ENCODE data around the gene ARID1B.

- TF ChIP-seq ZBTB1 (CRISPR knock-in tag; IDR thresholded peaks at IDR 0.05; ENCODE audit: borderline replicate concordance): no peak
- TF ChIP-seq CTCF (CRISPR knock-in tag; IDR thresholded peaks at IDR 0.05): no peak
- TF ChIP-seq RFX1 (IDR thresholded peaks at IDR 0.05): no peak
- no peak for TF ChIP-seq E2F1 (CRISPR knock-in tag; IDR thresholded peaks at IDR 0.05)
- TF ChIP-seq SMC3 (IDR thresholded peaks at IDR 0.05; ENCODE audit: low read length): no peak
- no peak for TF ChIP-seq THAP11 (CRISPR knock-in tag; IDR thresholded peaks at IDR 0.05)
- no peak for TF ChIP-seq TEAD3 (CRISPR knock-in tag; optimal IDR thresholded peaks at IDR 0.05; ENCODE audit: borderline replicate concordance)
- no peak for TF ChIP-seq SMAD1 (CRISPR knock-in tag; IDR thresholded peaks at IDR 0.05; ENCODE audit: borderline replicate concordance, low read depth)
- TF ChIP-seq POGZ (CRISPR knock-in tag; IDR thresholded peaks at IDR 0.05): no peak
- no peak for TF ChIP-seq FOXK2 (IDR thresholded peaks at IDR 0.05)
- TF ChIP-seq PATZ1 (CRISPR knock-in tag; IDR thresholded peaks at IDR 0.05): no peak
- no peak for TF ChIP-seq ZNF382 (CRISPR knock-in tag; IDR thresholded peaks at IDR 0.05; ENCODE audit: borderline replicate concordance)
- no peak for TF ChIP-seq GLI4 (CRISPR knock-in tag; IDR thresholded peaks at IDR 0.05; ENCODE audit: borderline replicate concordance)
These were observed 104.8 kb downstream of the ARID1B start for GRCh38 chr6:156881687-156882629.
